AML-193 (cell line): ENCODE measurements around the gene RPS6KA2.

Source experiments
- DNase-seq, 2 experiments: peaks; one replicate each; lab custom pipeline; 2025; lab: John Stamatoyannopoulos, UW

RPS6KA2 gene

DNA sequence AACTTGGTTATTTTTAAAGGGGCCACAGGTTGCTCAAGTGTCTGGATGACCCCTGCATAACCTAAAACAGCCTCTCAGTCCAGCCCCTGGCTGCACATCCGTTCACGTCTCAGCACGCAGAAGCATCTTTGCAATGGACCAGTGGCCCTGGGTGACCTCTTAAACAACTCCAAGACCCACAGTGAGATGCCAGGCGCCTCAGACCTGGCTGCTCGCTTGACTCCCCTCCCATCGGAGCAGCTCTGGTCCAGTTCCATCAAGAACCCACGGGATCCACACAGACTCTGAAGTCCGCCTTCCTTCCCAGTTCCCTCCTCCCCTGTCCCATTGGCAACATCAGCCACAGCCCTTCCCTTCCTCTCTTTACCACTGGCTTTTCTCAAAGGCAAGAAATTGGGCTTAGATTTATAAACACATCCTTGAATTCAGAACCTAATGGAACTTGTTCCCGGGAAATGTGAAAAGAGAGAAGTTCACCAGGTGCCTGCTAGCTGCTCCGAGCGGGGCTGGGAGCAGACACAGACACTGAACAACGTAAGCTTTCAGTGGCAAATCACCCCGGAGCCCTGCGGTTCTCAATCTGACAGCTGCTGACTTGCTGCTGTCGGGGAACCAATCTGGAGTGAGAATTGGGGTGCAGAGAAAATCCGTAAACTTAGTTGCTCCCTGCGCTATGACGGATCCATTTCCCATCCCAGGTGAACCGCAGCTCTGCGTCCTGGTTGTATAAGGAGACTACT lies 204.7 kb downstream of the RPS6KA2 start:
- no peak for DNase-seq

DNA sequence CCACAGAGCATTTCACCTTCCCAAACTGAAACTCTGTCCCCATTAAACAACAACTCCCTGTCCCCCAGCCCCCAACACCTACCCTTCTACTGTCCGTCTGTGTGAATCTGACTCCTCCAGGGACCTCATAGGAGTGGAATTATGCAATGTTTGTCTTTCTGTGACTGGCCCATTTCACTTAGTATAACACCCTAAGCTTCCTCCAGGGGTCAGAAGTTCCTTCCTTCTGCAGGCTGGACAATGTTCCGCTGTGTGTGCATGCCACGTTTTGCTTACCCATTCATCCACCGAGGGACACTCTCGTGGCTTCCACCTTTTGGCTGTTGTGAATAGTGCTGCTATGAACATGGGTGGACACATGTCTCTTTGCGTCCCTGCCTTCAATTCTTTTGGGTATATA lies 206.7 kb downstream of the RPS6KA2 start:
- DNase-seq, result peak; percentile 31 to 57

DNA sequence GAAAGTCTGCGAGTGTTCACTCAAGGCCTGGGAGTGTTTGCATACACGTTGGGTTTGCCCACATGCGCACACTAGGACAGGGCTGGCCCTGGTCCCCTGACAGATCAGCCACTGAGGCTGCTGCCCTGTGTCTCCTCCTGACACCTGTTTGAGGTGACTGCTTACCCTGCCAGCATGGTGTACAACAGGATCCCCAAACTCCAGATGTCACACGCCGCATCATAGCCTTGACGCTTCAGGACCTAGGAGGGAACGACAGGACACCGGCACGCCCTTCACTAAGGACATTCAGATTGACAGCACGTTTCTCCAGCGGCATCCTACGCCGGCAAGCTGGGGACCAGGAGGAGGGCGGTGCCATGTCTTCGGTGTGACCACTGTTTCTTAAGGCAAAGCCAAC lies 207.3 kb downstream of the RPS6KA2 start:
- DNase-seq, result no peak

DNA sequence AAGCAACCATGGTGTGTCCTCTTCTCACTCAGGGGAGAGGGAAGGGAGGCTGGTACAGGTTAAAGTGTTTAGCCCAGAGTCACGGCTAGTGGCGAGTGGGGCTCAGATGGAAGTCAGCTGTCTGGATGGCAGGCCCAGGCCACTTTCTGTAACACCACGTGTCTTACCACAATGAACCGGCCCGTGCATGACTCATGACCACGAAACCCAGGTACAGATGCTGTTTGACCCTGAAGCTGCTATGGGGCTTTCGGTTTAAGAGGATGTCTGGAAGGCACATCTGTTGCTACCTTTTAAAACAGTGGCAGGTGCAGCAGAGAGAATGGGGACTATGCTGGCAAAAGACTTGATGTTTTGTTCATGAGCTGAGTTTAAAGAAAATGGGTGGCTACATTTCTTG lies 207.8 kb downstream of the RPS6KA2 start:
- no peak for DNase-seq

DNA sequence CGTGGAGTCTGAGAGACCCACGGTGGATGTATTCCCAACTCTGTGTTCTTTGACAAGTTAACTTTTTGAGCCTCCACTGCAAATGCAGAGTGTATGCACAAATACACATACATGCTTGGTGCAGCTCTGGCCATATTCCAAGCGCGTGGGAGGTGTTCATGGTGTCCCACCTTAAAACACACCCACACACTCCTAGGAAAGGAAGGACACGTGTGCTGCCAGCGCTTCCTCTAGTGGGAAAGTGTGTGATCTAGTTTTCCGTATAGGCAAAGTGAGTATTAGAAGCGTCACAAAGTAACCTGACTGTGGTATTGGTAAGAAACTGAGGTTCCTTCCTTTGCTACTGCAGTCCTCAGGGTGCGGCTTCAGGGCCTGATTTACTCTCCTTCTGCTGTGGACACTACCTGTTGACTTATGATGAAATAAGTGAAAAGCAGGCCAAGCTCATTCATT lies 208.3 kb downstream of the RPS6KA2 start:
- DNase-seq, result no peak

DNA sequence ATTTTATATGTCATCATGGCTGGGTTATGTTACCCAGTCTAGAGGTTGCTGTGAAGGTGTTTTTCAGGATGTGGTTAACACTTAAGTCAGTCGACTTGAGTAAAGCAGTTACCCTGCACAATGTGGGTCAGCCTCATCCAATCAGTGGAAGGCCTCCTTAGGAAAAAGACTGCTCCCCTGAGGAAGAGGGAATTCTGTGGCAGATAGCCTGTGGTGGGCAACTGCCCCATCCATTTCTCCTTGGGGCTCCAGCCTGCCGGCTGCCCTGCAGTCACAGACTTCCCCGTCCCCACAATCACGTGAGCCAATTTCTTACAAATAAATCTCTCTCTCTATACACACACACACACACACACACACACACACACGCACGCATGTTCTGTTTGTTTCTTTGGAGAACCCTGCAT lies 209.8 kb downstream of the RPS6KA2 start:
- DNase-seq, result no peak

DNA sequence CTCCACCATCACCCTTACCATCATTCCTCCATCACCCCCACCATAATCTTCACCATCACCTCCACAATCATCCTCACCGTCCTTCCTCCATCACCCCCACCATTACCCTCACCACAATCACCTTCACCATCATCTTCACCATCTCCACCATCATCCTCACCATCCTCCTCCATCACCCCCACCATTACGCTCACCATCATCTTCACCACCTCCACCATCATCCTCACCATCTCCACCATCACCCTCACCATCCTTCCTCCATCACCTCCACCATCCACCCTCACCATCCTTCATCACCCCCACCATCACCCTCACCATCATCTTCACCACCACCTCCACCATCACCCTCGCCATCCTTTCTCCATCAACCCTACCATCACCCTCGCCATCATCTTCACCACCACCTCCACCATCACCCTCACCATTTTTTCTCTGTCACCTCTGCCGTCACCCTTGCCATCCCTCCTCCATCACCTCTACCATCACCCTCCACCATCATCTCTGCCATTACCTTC lies 211.2 kb downstream of the RPS6KA2 start:
- no peak for DNase-seq

DNA sequence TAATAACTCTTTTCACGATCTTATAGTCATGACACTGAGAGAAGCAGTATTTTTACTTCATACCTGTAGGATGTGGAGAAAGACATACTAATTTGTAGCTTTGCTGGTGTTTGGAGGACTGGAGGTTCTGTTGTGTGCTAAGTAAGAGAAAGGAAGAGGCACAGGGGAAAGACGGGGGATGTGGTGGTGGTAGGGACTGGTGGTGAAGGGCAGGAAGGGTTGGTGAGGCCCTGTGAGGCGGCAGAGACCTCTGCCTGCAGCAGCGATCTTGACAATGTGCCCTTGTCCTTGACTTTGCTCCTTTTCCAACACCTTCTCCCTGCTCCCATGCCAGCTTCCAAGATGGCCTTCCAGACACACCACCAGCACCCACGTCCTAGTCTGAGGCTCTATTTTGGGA lies 211.7 kb downstream of the RPS6KA2 start:
- DNase-seq, result no peak

DNA sequence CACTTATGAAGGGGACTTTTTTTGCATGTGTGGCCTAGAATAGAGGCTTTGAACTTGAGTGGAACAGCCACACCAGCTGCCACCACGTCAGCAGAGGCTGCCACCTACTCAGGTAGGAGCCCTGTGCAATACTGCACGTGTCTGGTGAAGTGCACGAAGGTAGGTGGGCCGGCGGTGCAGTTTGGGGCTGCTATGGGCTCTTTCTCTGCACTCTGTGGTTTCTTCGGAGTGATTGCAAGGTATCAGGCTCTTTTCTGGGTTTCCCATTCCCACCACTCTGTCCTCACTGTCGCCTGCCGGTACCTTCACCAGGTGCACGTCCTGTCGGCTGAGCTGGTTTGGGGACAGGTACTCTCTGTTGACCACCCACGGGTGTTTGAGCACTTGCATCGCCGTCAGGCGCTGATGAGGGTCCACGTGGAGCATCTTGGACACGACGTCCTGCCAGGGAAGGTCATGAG lies 213.5 kb downstream of the RPS6KA2 start:
- no peak for DNase-seq

DNA sequence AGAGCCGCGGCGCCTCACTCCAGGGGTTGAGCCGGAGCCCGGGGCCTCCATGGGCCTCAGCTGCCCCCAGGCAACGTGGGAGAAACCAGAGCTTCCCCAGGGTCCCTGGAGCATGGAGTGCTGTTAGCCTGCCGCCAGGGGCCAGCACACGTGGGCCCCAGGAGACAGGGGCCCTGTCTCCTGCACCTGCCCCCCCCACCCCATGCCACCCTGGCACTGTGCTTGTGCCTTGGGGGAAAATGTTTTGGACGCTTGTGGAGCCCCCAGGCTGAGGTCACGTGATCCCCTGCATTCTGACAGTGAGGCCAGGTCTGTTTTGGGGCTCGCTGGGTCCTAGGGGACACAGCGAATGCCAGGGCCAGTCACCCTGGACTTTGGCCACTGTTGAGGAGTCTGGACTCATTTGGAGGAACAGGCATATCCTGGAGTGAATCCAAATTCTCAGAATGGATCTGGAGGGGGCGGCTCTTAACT lies 214.1 kb downstream of the RPS6KA2 start:
- DNase-seq, result no peak

DNA sequence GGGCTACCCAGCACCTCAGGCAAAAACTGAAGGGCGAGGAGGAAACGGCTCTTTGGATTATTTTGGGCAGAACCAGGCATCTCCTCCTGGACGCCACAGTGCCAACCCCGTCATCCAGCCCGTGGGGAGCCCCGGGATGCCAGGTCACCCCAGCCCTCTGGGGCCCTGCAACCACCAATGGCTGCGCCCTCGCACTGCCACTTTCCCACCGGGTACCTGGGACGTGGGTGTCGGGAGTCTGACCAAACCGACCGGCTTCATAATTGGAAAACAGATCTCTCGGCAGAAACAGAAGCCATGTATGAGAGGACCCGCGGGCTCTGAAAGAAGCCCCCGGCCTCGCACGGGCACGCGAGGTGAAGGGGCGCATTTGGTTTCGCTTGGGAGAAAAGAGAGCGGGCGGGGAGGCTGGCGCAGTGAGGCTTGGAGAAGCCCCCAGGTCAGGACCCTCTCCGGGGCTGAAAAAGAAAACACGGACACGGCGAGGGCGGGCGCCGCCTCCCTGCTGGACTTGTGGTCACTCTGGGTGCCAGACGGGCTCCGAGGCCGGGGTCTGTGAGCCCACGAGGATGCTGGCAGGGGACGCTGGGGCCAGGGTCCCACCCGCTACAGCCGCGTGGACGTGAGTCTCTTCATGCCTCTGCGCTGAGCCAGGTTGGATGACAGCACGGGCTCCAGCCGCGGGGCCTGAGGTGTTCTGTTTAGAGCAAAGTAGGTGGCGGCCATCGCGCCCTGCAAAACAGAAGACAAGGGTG lies 214.7 kb downstream of the RPS6KA2 start:
- DNase-seq, result no peak

DNA sequence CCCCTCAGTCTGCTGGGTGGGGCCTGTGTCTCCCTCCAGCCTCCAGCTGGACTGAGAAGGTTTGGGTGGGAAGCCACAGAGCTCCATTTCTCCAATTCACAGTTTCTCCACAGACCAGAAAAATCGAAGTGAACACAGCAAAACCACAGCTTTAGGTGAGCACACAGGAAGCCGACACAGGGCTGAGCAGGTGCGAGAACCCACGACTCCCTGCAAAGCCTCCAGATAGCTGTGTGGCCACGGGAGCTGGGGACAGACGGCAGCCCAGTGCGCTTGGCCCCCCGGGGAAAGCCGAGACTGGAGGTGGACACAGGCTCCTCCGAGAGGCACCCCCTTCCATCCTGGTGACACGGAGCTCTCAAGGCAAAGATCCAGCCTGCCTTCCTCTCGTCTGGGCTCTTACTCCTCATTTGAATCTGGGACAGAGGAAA lies 215.3 kb downstream of the RPS6KA2 start:
- no peak for DNase-seq

DNA sequence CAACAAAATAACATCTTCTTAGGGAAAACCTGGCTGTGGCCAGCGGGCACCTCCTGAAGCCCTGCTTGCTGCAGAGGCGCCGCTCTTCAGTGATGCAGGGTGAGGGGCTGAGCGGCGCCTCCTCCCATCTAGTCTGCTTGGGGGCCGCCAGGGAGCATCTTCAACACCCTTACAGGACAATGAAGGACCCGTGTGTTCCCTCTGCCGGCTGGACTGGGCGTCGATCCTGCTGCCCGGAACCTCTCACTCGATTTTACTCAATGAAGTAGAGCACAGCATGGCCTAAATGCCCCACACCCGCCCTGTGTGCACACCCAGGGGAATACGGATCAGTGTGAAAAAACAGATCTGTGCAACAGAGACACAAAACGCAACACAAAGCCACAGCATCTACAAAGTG lies 215.8 kb downstream of the RPS6KA2 start:
- DNase-seq, result no peak

DNA sequence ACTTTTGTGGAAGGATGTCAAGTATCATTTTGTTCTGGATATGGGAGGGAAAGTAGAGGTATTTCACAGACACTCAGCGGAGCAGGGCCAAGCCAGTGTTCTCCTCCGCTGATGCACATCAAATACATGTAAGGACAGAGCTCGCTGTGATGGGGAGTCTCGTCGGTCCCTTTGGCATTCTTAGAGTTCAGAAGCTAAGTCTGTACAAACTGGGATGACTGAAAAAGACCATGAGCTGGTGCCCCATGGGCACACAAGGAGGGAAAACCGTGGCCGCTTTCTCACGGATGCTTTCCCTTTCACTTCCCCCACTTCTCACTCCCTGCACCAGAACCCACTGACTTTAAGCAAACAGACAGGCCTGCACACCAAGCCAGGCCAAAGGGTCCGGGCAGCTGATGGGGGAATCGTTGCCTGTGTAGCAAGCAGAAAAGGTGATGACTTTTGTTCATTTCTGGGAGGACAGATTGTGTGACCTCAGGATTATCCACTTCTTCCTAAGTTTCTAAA lies 216.6 kb downstream of the RPS6KA2 start:
- DNase-seq, result no peak

DNA sequence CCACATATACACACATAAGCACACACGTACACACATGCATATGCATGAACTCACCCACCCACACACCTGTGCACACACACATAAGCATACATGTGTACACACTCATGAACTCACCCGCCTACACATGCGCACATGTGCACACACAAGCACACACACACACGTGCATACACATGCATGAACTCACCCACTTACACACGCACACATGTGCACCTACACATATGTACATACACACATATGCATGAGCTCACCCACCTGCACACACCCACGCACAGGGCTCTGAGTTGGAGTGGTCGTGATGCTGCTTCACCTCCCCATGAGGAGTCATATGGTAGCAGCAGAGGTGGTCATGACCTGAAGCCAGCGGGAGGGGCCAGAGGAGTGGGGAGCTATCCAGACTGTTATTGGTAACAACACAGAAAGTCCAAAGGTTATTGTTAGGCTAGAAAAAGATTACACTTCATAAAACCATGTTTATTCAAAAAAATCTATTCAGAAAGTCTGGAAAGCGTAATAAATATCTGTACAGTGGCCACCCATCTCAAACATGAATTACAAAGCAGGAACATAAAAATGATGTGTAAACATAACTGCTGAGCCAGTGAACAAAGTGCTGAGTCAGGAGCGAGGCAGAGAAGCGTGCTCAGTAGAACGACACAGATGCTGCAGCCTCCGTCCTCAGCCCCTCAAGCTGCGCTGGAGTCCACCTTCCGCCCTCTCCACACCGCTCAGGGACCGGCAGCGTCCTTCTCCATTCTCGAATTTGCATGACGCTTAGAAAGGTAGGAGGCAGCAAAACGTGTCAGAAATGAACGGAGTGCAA lies 217.9 kb downstream of the RPS6KA2 start:
- DNase-seq, result no peak

DNA sequence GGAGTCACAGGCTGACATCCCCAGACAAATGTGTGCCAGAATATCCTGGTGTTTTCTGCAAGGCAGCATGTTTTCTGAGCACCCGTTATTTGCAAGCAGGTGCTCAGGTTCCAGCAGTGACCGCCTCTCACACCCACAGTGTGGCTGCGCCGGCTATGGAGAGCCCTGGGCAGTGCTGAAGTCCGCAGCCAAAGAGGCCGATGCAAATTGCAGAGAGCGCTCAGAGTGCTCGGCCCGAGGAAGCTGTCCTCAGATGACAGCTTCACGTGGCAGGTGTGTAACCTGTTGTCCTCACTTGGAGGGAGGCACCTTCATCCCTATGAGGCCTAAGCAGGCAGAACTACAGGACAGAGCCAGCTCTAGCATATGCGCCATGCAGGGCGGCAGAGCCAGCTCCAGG lies 220.9 kb downstream of the RPS6KA2 start:
- no peak for DNase-seq

DNA sequence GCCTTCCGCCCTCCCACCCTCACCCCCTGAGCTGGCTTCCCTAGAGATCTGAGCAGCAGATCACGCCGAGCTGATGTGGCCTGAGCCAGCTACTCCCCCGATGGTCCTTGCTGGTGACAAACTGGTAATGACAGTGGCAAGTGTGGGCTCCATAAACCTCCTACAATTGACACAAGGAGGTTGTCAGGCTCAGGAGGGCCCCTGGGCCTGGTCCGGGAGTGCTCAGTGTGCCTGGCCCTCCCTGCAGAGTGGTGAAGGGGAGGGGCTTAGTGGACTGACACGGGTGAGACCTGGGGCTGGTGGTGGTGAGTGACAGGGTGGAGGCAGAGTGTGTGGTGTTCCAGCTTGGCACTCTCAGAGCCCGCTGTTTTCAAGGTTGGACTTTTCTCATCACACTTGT lies 221.7 kb downstream of the RPS6KA2 start:
- DNase-seq, result no peak

DNA sequence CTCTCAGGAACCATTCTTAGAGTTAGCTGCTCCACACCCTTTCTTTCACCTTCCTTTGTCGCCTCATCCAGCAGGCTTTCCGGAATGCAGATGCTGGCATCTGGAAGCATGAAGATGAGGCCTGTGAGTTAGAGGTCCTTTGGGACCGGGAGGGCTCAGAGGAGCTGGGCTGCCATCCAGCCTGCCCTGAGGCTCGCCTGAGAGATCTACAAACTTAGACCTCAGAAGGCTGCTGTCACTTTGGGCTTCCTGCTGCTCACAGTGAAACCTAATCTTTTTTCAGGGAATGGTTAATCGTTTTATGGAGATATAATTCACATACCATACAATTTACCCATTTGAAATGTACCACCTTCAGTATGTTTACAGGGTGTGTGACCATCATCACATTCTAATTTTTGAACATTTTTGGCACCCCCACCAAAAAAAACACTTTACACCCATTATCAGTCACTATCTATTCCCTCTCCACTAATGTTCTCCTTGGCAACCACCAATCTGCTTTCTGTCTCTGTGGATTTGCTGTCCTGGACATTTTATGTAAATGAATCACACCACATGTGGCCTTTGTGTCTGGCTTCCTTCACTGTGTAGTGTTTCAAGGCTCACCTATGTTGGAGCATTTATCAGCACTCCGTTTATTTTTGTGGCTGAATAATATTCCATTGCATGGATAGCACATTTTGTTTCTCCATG lies 224.3 kb downstream of the RPS6KA2 start:
- DNase-seq, result no peak

DNA sequence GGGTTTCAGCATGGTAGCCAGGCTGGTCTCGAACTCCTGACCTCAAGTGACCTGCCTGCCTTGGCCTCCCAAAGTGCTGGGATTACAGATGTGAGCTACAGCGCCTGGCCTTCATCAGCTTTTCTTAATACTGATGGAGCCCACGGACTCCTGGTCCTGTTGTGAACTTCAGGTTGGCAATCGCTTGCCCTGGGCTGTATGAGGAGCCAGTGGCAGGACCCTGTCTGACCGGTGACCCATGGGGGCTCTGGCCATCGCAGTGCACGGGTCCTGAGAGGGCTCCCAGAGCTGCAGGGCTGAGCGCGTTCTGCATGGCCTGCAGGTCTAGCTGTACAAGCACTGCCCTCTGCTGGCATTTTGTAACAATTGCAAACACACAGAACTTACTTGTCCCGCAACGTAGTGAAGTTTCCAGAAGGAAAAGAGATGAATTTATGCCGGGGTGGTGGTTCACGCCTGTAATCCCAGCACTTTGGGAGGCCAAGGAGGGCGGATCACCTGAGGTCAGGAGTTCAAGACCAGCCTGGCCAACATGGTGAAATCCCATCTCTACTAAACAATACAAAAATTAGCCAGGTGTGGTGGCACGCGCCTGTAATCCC lies 226.3 kb downstream of the RPS6KA2 start:
- peak; percentile 64 to 67 for DNase-seq

DNA sequence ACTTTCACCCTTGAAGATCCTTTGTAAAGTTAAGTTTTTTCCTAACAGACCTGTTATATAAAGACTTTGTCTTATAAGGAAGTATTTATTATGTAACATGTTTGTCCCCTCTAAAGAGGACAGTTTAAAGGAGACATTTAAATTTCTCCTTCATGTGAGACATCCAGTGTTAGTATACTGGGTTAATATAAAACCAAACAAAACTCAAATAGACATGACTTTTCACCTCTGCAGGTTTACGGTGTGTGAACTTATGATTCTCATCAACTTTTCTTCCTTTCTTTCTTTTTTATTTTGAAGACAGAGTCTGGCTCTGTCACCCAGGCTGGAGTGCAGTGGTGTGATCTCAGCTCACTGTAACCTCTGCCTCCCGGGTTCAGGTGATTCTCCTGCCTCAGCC lies 226.9 kb downstream of the RPS6KA2 start:
- no peak for DNase-seq

DNA sequence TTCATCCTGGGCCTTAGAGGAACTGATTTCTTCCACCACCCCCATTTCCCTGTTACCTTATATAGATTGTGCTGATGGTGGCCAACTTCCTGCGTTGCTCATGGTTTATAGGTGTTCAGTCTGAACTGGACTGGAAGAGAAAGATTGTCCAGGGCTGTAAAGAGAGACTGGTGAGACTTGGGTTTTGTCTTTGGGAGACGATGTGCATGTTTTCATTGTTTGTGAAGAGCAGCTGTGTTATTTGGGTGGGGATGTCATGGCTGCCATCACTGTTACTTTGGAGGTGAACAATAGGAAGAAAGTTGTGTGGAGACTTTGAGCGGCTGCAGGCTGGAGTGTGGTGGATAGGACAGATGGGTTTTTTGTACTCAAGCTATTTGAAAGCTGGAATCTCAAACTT lies 228.7 kb downstream of the RPS6KA2 start:
- DNase-seq, result no peak
